ENCODE data around the gene MICU1.

DNA sequence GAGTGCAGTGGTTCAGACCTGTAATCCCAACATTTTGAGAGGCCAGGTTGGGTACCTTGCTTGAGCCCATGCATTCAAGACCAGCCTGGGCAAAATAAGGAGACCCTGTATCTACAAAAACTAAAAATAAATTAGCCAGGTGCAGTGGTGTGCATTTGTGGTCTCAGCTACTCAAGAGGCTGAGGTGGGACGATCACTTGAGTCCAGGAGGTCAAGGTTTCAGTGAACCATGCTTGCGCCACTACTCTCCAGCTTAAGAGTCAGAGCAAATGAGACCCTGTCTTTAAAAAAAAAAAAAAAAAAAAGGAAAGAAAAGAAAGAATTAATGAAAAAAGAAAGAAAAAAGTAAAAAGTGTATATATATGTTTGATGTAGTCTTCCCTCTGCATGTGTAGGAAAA is 24.7 kb downstream of the MICU1 start:
- TF ChIP-seq EZH2 (IDR thresholded peaks at IDR 0.05) = no peak
- TF ChIP-seq, protein P1, sequence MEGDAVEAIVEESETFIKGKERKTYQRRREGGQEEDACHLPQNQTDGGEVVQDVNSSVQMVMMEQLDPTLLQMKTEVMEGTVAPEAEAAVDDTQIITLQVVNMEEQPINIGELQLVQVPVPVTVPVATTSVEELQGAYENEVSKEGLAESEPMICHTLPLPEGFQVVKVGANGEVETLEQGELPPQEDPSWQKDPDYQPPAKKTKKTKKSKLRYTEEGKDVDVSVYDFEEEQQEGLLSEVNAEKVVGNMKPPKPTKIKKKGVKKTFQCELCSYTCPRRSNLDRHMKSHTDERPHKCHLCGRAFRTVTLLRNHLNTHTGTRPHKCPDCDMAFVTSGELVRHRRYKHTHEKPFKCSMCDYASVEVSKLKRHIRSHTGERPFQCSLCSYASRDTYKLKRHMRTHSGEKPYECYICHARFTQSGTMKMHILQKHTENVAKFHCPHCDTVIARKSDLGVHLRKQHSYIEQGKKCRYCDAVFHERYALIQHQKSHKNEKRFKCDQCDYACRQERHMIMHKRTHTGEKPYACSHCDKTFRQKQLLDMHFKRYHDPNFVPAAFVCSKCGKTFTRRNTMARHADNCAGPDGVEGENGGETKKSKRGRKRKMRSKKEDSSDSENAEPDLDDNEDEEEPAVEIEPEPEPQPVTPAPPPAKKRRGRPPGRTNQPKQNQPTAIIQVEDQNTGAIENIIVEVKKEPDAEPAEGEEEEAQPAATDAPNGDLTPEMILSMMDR (IDR thresholded peaks at IDR 0.05) = no peak

All from neural progenitor cell (in vitro differentiated cells).